Measurements from ENCODE around the gene CRACR2B.
A peak's percentile ranks its signal among the peaks of the same experiment; 100 is the strongest.

The CRACR2B gene

GRCh38 chr11:811446-812245 is 16.1 kb upstream of the CRACR2B start:
- no peak for DNase-seq

- DNase-seq = no peak
Measured at GRCh38 chr11:812390-812789, 15.3 kb upstream of the CRACR2B start.

- DNase-seq = no peak
Measured at GRCh38 chr11:813072-813455, 14.7 kb upstream of the CRACR2B start.

- no peak for DNase-seq
Measured at GRCh38 chr11:813456-814096, 14.1 kb upstream of the CRACR2B start.

GRCh38 chr11:815675-816432 is 11.9 kb upstream of the CRACR2B start:
- DNase-seq = no peak

- DNase-seq = no peak
Measured at GRCh38 chr11:816433-816779, 11.3 kb upstream of the CRACR2B start.

- DNase-seq = no peak
Measured at GRCh38 chr11:818396-819128, 9.2 kb upstream of the CRACR2B start, which contains the start of gene PNPLA2. Gene PNPLA2, plus strand, starts transcription at chr11:818914. Its CDS starts 805 bp downstream, at chr11:819719.

- DNase-seq = peak; percentile 88
Measured at GRCh38 chr11:819129-819931, 8.4 kb upstream of the CRACR2B start.

GRCh38 chr11:819943-820649 is 7.6 kb upstream of the CRACR2B start:
- DNase-seq = peak; percentile 94

- no peak for DNase-seq
Measured at GRCh38 chr11:820655-821511, 6.8 kb upstream of the CRACR2B start.

GRCh38 chr11:821512-822371 is 6.0 kb upstream of the CRACR2B start:
- DNase-seq = no peak

- DNase-seq = no peak
Measured at GRCh38 chr11:823441-824291, 4.1 kb upstream of the CRACR2B start.

GRCh38 chr11:824292-824880 is 3.3 kb upstream of the CRACR2B start:
- no peak for DNase-seq

- no peak for DNase-seq
Measured at GRCh38 chr11:824942-825341, 2.8 kb upstream of the CRACR2B start.

GRCh38 chr11:825366-826226 is 2.1 kb upstream of the CRACR2B start:
- no peak for DNase-seq

GRCh38 chr11:826227-826621 is 1.5 kb upstream of the CRACR2B start:
- DNase-seq = no peak

- no peak for DNase-seq
Measured at GRCh38 chr11:826836-827145, 928 bp upstream of the CRACR2B start.
